Activated CD4-positive, alpha-beta T cell treated with anti-CD3 and anti-CD28 coated beads for 36 hours (primary cell): ENCODE results near the gene G6PD. TPM values are rescaled to one million over a fixed set of nuclear protein-coding genes. Genes with fewer than 3 reads are reported as not detected.
"Not testable (repeated sequence)": the region's sequence is repeated elsewhere in the genome, so short reads cannot be mapped to it uniquely, and the experiment has no call there.

Source experiments
- ATAC-seq: fragments of 200-7000 bp; cut with Tn5 transposase; one replicate; pipeline ENCODE4 v1.10.0; 2021; ENCODE audit warnings: mild to moderate bottlenecking, moderate library complexity
- CTCF ChIA-PET: fragments of 350-600 bp; sonication (Branson Sonifier 250); formaldehyde crosslinking; loops from one replicate; lab custom pipeline; 2021; ENCODE audit warnings: antibody characterized with exemption; lab: Charles Lee
- POLR2A ChIA-PET: fragments of 350-600 bp; sonication (Branson Sonifier 250); formaldehyde crosslinking; loops from one replicate; lab custom pipeline; 2021; ENCODE audit warnings: antibody characterized with exemption, inconsistent platforms; lab: Charles Lee
- DNase-seq: peaks from one replicate; pipeline ENCODE4 v3.0.0-alpha.2; 2020
- H3K27ac Mint-ChIP-seq: one replicate; pipeline ENCODE4 v1.8.0; 2021; ENCODE audit warnings: mixed read lengths
- H3K27me3 Mint-ChIP-seq: one replicate; pipeline ENCODE4 v1.8.0; 2021; ENCODE audit warnings: mixed read lengths
- H3K36me3 Mint-ChIP-seq: one replicate; pipeline ENCODE4 v1.8.0; 2021; ENCODE audit warnings: low read depth, mixed read lengths
- H3K4me1 Mint-ChIP-seq: one replicate; pipeline ENCODE4 v1.8.0; 2021; ENCODE audit warnings: mixed read lengths
- H3K4me3 Mint-ChIP-seq: one replicate; pipeline ENCODE4 v1.8.0; 2021; ENCODE audit warnings: mild to moderate bottlenecking, moderate library complexity, mixed read lengths
- H3K9me3 Mint-ChIP-seq: one replicate; pipeline ENCODE4 v1.8.0; 2021; ENCODE audit warnings: low read depth, mixed read lengths
- intact Hi-C, 2 experiments: fragments of 100-400 bp; cut with DNase I in 1 of 2; cut with micrococcal nuclease in 1 of 2; formaldehyde crosslinking; loops; one replicate each; pipeline versions ENCODE4 v1.14.2 to v1.15.1; 2022 to 2024; cut with DNase I, micrococcal nuclease
- total RNA-seq, 2 experiments: library from RNA; stranded (reverse); gene quantifications; one replicate each; pipeline ENCODE4 v1.2.3, GENCODE V29; 2021

The G6PD gene
- total RNA-seq, 2 experiments from 2014 or later: 63.1 to 72.5 TPM

- CTCF ChIA-PET: interaction anchor here (0.8 to 1.0 kb wide), 2 partner anchors 15 to 206 kb away, joined by 3 to 4 read pairs; no protein-coding TSS in a partner anchor
- Mint-ChIP-seq H3K4me1 (peaks cover 39% of the 10 kb centered on the region), H3K27ac (peak overlapping the region; percentile 95), H3K36me3 (peaks cover 18% of the 10 kb centered on the region), H3K9me3 (no peaks in the 10 kb centered on the region), H3K27me3 (no peaks in the 10 kb centered on the region), H3K4me3 (peak overlapping the region; percentile 76)
- intact Hi-C loops: no loop called here
- POLR2A ChIA-PET: interaction anchor here (0.6 kb wide), 1 partner anchor 14 kb away, joined by 4 read pairs; no protein-coding TSS in a partner anchor
- ATAC-seq: no peak
- DNase-seq: peak; percentile 60
Measured at GRCh38 chrX:154541896-154542722, 4.5 kb downstream of the G6PD start.

GRCh38 chrX:154541589-154541895, 5.1 kb downstream of the G6PD start:
- no peaks in the 10 kb centered on the region for H3K27me3 Mint-ChIP-seq
- H3K4me3 Mint-ChIP-seq: no peak overlapping the region
- ATAC-seq: no peak
- DNase-seq: no peak
- H3K9me3 Mint-ChIP-seq: no peaks in the 10 kb centered on the region
- ChIA-PET POLR2A (no interaction called here), CTCF (interaction anchor here (0.7 to 0.8 kb wide), 2 partner anchors 207 to 567 kb away, joined by 3 read pairs; no protein-coding TSS in a partner anchor)
- intact Hi-C loops: no loop called here
- peaks cover 39% of the 10 kb centered on the region for H3K4me1 Mint-ChIP-seq
- H3K36me3 Mint-ChIP-seq: peaks cover 18% of the 10 kb centered on the region
- H3K27ac Mint-ChIP-seq: peak overlapping the region; percentile 95

- CTCF ChIA-PET: interaction anchor here (0.7 kb wide), 1 partner anchor 567 kb away, joined by 3 read pairs; no protein-coding TSS in a partner anchor
- Mint-ChIP-seq H3K4me3 (no peak overlapping the region), H3K9me3 (no peaks in the 10 kb centered on the region), H3K27me3 (no peaks in the 10 kb centered on the region), H3K36me3 (peaks cover 15% of the 10 kb centered on the region), H3K27ac (no peak overlapping the region), H3K4me1 (peaks cover 36% of the 10 kb centered on the region)
- intact Hi-C loops: no loop called here
- DNase-seq: no peak
- POLR2A ChIA-PET: no interaction called here
- ATAC-seq: no peak
Measured at GRCh38 chrX:154540897-154541535, 5.6 kb downstream of the G6PD start.

GRCh38 chrX:154540365-154540764, 6.3 kb downstream of the G6PD start:
- intact Hi-C loops, H3K27ac Mint-ChIP-seq, CTCF ChIA-PET, DNase-seq, H3K27me3 Mint-ChIP-seq, H3K4me3 Mint-ChIP-seq, ATAC-seq, H3K9me3 Mint-ChIP-seq: not testable (repeated sequence)
- Mint-ChIP-seq H3K4me1 (peaks cover 32% of the 10 kb centered on the region), H3K36me3 (peaks cover 14% of the 10 kb centered on the region)
- POLR2A ChIA-PET: interaction anchor here (0.6 kb wide), 1 partner anchor 165 kb away, joined by 5 read pairs; no protein-coding TSS in a partner anchor

GRCh38 chrX:154539077-154539476, 7.6 kb downstream of the G6PD start:
- intact Hi-C loops: no loop called here
- POLR2A ChIA-PET: no interaction called here
- Mint-ChIP-seq H3K9me3 (no peaks in the 10 kb centered on the region), H3K27ac (no peak overlapping the region), H3K27me3 (no peaks in the 10 kb centered on the region), H3K36me3 (peaks cover 13% of the 10 kb centered on the region), H3K4me3 (no peak overlapping the region), H3K4me1 (peaks cover 27% of the 10 kb centered on the region)
- ATAC-seq (no peak), DNase-seq (no peak)
- CTCF ChIA-PET: no interaction called here

- POLR2A ChIA-PET: no interaction called here
- no peaks in the 10 kb centered on the region for H3K27me3 Mint-ChIP-seq
Measured at GRCh38 chrX:154535892-154536291, 10.8 kb downstream of the G6PD start.

GRCh38 chrX:154534526-154535322, 11.9 kb downstream of the G6PD start:
- Mint-ChIP-seq H3K9me3 (no peaks in the 10 kb centered on the region), H3K4me3 (no peak overlapping the region), H3K4me1 (peaks cover 13% of the 10 kb centered on the region), H3K27me3 (no peaks in the 10 kb centered on the region), H3K36me3 (peaks cover 11% of the 10 kb centered on the region), H3K27ac (no peak overlapping the region)
- ATAC-seq: peak; percentile 96
- POLR2A ChIA-PET: no interaction called here
- intact Hi-C loops: loop anchor here (1.0 to 5.0 kb wide), 3 partner anchors 44 to 136 kb away; partner anchors contain the start of genes RPL10 (in 1 of the 2), SLC10A3 (in 1 of the 2) and UBL4A (in 1 of the 2)
- peak; percentile 93 for DNase-seq
- CTCF ChIA-PET: interaction anchor here (0.6 to 1.1 kb wide), 3 partner anchors 70 to 127 kb away, joined by 3 to 4 read pairs (median 3); no protein-coding TSS in a partner anchor

More at GRCh38 chrX:154535892-154536291, 10.8 kb downstream of the G6PD start:
- CTCF ChIA-PET: interaction anchor here (0.8 kb wide), 1 partner anchor 128 kb away, joined by 3 read pairs; no protein-coding TSS in a partner anchor
- H3K9me3 Mint-ChIP-seq: no peaks in the 10 kb centered on the region
- ATAC-seq: no peak
- peaks cover 11% of the 10 kb centered on the region for H3K36me3 Mint-ChIP-seq
- intact Hi-C loops: no loop called here
- DNase-seq: no peak
- H3K27ac Mint-ChIP-seq: no peak overlapping the region
- H3K4me1 Mint-ChIP-seq: peaks cover 13% of the 10 kb centered on the region
- no peak overlapping the region for H3K4me3 Mint-ChIP-seq

GRCh38 chrX:154532690-154533089, 14.0 kb downstream of the G6PD start:
- ChIA-PET POLR2A (no interaction called here), CTCF (interaction anchor here (0.7 kb wide), 1 partner anchor 11 kb away, joined by 3 read pairs; no protein-coding TSS in a partner anchor)
- Mint-ChIP-seq H3K27me3 (no peaks in the 10 kb centered on the region), H3K36me3 (peaks cover 7% of the 10 kb centered on the region), H3K4me3 (no peak overlapping the region), H3K27ac (no peak overlapping the region), H3K9me3 (no peaks in the 10 kb centered on the region), H3K4me1 (peaks cover 3% of the 10 kb centered on the region)
- intact Hi-C loops: loop anchor here in 1 of 2 experiments (5.0 kb wide), 1 partner anchor 45 kb away; the partner anchor contains the start of gene UBL4A
- ATAC-seq: no peak
- DNase-seq: no peak

GRCh38 chrX:154531626-154532025, 15.0 kb downstream of the G6PD start:
- intact Hi-C loops: loop anchor here in 1 of 2 experiments (5.0 kb wide), 1 partner anchor 44 kb away; the partner anchor contains the start of gene UBL4A
- POLR2A ChIA-PET: no interaction called here
- CTCF ChIA-PET: no interaction called here
- peaks cover 7% of the 10 kb centered on the region for H3K36me3 Mint-ChIP-seq
- no peaks in the 10 kb centered on the region for H3K9me3 Mint-ChIP-seq
- no peak overlapping the region for H3K27ac Mint-ChIP-seq
- H3K4me1 Mint-ChIP-seq: peaks cover 12% of the 10 kb centered on the region
- H3K4me3 Mint-ChIP-seq: no peak overlapping the region
- no peaks in the 10 kb centered on the region for H3K27me3 Mint-ChIP-seq
- DNase-seq (no peak), ATAC-seq (no peak)

GRCh38 chrX:154530286-154530685, 16.4 kb downstream of the G6PD start:
- intact Hi-C loops: loop anchor here in 1 of 2 experiments (5.0 kb wide), 1 partner anchor 43 kb away; the partner anchor contains the start of gene UBL4A

More at GRCh38 chrX:154530286-154530685, 16.4 kb downstream of the G6PD start:
- ATAC-seq (no peak), DNase-seq (no peak)
- H3K4me1 Mint-ChIP-seq: peaks cover 20% of the 10 kb centered on the region
- peaks cover 7% of the 10 kb centered on the region for H3K36me3 Mint-ChIP-seq
- H3K27ac Mint-ChIP-seq: no peak overlapping the region
- H3K27me3 Mint-ChIP-seq: no peaks in the 10 kb centered on the region
- ChIA-PET CTCF (no interaction called here), POLR2A (no interaction called here)
- H3K4me3 Mint-ChIP-seq: no peak overlapping the region
- H3K9me3 Mint-ChIP-seq: no peaks in the 10 kb centered on the region
